ENCODE data around the gene UBE2V1.

DNA sequence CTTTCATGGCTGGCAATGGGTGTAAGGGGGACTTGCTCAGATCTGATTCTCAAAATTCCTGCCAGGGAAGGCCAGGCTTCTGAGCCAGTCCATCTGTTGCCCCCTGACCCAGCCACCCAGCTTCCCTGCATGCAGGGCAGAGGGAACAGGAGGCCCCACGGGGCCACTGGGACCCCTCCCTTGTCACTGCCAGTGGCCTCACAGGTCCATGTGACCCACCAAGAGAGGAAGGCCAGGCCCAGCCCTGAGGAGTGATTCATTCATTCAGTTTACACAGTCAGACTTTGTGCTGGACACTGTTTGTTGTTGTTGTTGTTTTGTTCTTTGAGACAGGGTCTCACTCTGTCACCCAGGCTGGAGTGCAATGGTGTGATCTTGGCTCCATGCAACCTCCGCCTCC lies 39.5 kb downstream of the UBE2V1 start:
- TF ChIP-seq, protein P1, sequence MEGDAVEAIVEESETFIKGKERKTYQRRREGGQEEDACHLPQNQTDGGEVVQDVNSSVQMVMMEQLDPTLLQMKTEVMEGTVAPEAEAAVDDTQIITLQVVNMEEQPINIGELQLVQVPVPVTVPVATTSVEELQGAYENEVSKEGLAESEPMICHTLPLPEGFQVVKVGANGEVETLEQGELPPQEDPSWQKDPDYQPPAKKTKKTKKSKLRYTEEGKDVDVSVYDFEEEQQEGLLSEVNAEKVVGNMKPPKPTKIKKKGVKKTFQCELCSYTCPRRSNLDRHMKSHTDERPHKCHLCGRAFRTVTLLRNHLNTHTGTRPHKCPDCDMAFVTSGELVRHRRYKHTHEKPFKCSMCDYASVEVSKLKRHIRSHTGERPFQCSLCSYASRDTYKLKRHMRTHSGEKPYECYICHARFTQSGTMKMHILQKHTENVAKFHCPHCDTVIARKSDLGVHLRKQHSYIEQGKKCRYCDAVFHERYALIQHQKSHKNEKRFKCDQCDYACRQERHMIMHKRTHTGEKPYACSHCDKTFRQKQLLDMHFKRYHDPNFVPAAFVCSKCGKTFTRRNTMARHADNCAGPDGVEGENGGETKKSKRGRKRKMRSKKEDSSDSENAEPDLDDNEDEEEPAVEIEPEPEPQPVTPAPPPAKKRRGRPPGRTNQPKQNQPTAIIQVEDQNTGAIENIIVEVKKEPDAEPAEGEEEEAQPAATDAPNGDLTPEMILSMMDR (IDR thresholded peaks at IDR 0.05): no peak
- TF ChIP-seq POLR2A (IDR thresholded peaks at IDR 0.05) (no peak), EP300 (IDR thresholded peaks at IDR 0.05) (no peak), POLR2AphosphoS5 (IDR thresholded peaks at IDR 0.05) (no peak)
